Measurements from ENCODE around the gene TMEM109.

The TMEM109 gene

DNA sequence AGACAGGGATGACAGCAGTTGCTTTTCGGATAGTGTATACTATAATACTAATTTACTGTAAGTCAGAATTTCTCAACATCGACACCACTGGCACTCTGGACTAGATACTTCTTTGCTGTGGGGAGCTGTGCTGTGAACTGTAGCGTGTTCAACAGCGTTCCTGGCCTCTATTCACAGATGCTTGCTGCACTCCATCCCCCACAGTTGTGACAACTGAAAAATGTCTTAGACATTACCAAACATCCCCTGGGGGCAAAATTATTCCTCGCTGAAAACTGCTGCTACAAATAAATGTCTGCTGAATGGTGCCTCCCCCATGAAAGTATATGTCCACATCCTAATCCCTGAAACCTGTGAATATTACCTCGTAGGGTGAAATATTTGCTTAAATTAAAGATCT, 45.5 kb downstream of the TMEM109 start:
- Histone ChIP-seq H3K9me3 (ENCODE audit: severe bottlenecking) (no peaks in the 10 kb centered on the region), H3K27me3 (ENCODE audit: insufficient read depth, poor library complexity, severe bottlenecking) (no peaks in the 10 kb centered on the region)
- DNase-seq (ENCODE audit: low spot score), result no peak

DNA sequence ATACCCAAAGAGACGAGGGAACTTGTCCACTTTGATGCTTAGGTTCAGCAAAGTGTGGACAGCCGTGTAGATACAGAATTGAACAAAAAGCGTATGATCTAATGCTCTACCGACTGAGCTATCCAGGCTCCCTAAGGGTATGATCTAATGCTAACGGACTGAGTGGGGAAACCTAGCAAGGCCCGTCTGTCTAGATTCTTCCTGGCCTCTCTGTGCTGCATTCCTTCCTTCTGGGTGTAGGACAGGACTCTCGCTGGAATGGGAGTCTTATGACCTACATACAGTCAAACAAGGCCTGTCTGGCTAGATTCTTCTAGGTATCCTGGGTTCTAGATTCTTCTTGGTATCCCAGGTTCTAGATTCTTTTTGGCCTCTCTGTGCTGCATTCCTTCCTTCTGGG, 46.4 kb downstream of the TMEM109 start:
- no peaks in the 10 kb centered on the region for H3K27me3 ChIP-seq (ENCODE audit: insufficient read depth, poor library complexity, severe bottlenecking)
- TF ChIP-seq, protein P1, sequence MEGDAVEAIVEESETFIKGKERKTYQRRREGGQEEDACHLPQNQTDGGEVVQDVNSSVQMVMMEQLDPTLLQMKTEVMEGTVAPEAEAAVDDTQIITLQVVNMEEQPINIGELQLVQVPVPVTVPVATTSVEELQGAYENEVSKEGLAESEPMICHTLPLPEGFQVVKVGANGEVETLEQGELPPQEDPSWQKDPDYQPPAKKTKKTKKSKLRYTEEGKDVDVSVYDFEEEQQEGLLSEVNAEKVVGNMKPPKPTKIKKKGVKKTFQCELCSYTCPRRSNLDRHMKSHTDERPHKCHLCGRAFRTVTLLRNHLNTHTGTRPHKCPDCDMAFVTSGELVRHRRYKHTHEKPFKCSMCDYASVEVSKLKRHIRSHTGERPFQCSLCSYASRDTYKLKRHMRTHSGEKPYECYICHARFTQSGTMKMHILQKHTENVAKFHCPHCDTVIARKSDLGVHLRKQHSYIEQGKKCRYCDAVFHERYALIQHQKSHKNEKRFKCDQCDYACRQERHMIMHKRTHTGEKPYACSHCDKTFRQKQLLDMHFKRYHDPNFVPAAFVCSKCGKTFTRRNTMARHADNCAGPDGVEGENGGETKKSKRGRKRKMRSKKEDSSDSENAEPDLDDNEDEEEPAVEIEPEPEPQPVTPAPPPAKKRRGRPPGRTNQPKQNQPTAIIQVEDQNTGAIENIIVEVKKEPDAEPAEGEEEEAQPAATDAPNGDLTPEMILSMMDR (IDR thresholded peaks at IDR 0.05; ENCODE audit: poor library complexity, severe bottlenecking), result no peak
- no peaks in the 10 kb centered on the region for H3K4me1 ChIP-seq (ENCODE audit: insufficient read depth, poor library complexity, severe bottlenecking)
- DNase-seq (ENCODE audit: low spot score) (no peak), ATAC-seq (ENCODE audit: low read depth) (no peak)
- no peaks in the 10 kb centered on the region for H3K9me3 ChIP-seq (ENCODE audit: severe bottlenecking)
- no peak overlapping the region for H3K27ac ChIP-seq (ENCODE audit: poor library complexity, severe bottlenecking)
- no peaks in the 10 kb centered on the region for H3K36me3 ChIP-seq (ENCODE audit: low read depth)
- no peak overlapping the region for H3K4me3 ChIP-seq (ENCODE audit: severe bottlenecking)

More for the DNA sequence above, 45.5 kb downstream of the TMEM109 start:
- Histone ChIP-seq H3K36me3 (ENCODE audit: low read depth) (no peaks in the 10 kb centered on the region), H3K4me3 (ENCODE audit: severe bottlenecking) (no peak overlapping the region), H3K27ac (ENCODE audit: poor library complexity, severe bottlenecking) (no peak overlapping the region), H3K4me1 (ENCODE audit: insufficient read depth, poor library complexity, severe bottlenecking) (no peaks in the 10 kb centered on the region)
- no peak for ATAC-seq (ENCODE audit: low read depth)
- TF ChIP-seq, protein P1 (IDR thresholded peaks at IDR 0.05; ENCODE audit: poor library complexity, severe bottlenecking), result no peak

DNA sequence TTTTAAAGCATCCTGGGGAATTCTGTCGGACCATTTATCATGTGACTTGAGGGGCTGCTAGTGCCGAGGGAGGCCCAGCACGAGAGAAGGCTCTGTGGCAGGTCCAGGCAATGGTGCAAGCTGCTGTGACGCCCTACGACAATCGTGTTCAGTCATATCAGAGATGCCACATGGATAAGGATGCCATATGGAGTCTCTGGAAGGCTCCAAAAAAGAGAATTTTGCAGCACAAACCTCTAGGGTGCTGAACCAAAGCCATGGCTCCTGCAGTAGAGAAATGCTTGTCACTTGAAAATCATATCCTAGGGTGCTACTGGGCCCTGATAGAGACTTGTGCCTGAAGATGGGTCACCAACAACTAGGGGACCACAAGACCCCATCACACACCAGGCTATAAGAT, 50.8 kb downstream of the TMEM109 start:
- H3K27ac ChIP-seq (ENCODE audit: poor library complexity, severe bottlenecking), result no peak overlapping the region
- H3K36me3 ChIP-seq (ENCODE audit: low read depth), result no peaks in the 10 kb centered on the region
- H3K4me3 ChIP-seq (ENCODE audit: severe bottlenecking), result no peak overlapping the region
- TF ChIP-seq, protein P1 (IDR thresholded peaks at IDR 0.05; ENCODE audit: poor library complexity, severe bottlenecking), result no peak
- DNase-seq (ENCODE audit: low spot score), result no peak
- no peak for ATAC-seq (ENCODE audit: low read depth)
- no peaks in the 10 kb centered on the region for H3K9me3 ChIP-seq (ENCODE audit: severe bottlenecking)
- H3K27me3 ChIP-seq (ENCODE audit: insufficient read depth, poor library complexity, severe bottlenecking), result no peaks in the 10 kb centered on the region
- no peaks in the 10 kb centered on the region for H3K4me1 ChIP-seq (ENCODE audit: insufficient read depth, poor library complexity, severe bottlenecking)

DNA sequence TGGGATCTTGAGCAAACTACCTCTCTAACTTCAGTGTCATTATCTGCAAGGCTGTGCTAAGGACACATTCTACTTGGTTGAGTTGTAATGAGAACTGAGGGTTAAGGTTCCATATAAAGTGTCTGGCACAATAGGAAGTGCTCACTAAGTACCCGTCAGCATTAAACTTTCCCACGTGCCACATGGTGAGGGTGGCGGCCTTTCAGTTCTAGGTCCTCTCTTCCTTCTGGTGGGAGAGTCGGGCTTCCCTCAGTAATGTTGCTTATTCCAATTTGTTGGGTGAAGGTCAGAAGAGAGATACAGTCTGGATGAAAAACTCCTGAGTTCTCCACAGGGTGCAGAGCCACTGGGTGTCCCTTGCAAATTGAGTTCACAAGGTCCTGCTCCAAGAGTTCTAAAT, 52.9 kb downstream of the TMEM109 start:
- Histone ChIP-seq H3K4me3 (ENCODE audit: severe bottlenecking) (no peak overlapping the region), H3K36me3 (ENCODE audit: low read depth) (no peaks in the 10 kb centered on the region), H3K27ac (ENCODE audit: poor library complexity, severe bottlenecking) (no peak overlapping the region), H3K27me3 (ENCODE audit: insufficient read depth, poor library complexity, severe bottlenecking) (no peaks in the 10 kb centered on the region), H3K9me3 (ENCODE audit: severe bottlenecking) (no peaks in the 10 kb centered on the region), H3K4me1 (ENCODE audit: insufficient read depth, poor library complexity, severe bottlenecking) (no peaks in the 10 kb centered on the region)
- TF ChIP-seq, protein P1 (IDR thresholded peaks at IDR 0.05; ENCODE audit: poor library complexity, severe bottlenecking), result no peak
- ATAC-seq (ENCODE audit: low read depth) (no peak), DNase-seq (ENCODE audit: low spot score) (no peak)

DNA sequence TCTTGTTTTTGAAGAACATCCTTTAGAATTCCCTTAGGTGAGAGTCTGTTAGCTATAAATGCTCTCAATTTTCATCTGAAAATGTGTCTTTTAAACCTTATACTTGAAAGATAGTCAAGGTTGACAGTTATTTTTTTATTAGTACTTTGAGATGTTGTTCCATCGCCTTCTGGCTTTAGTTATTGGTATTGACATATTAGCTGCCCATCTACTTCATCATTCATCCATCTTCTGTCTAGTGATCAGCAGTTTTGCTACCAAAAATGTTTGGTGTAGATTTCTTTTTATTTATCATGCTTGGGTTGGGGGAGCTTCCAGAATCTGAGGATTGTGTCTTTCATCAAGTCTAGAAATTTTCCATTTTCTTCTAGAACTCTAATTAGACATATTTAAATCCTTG, 54.3 kb downstream of the TMEM109 start:
- Histone ChIP-seq H3K4me1 (ENCODE audit: insufficient read depth, poor library complexity, severe bottlenecking) (no peaks in the 10 kb centered on the region), H3K36me3 (ENCODE audit: low read depth) (no peaks in the 10 kb centered on the region), H3K9me3 (ENCODE audit: severe bottlenecking) (no peaks in the 10 kb centered on the region), H3K27me3 (ENCODE audit: insufficient read depth, poor library complexity, severe bottlenecking) (no peaks in the 10 kb centered on the region), H3K27ac (ENCODE audit: poor library complexity, severe bottlenecking) (no peak overlapping the region), H3K4me3 (ENCODE audit: severe bottlenecking) (no peak overlapping the region)
- TF ChIP-seq, protein P1 (IDR thresholded peaks at IDR 0.05; ENCODE audit: poor library complexity, severe bottlenecking), result no peak
- DNase-seq (ENCODE audit: low spot score), result no peak
- ATAC-seq (ENCODE audit: low read depth), result no peak
